DMS 273 (cell line): Measurements from ENCODE around the gene PSMA7.
"Not testable (repeated sequence)": the region's sequence is repeated elsewhere in the genome, so short reads cannot be mapped to it uniquely, and the experiment has no call there.

Experiments
- DNase-seq: peaks from one replicate; lab custom pipeline; 2025; ENCODE audit not compliant: unreplicated experiment; lab: John Stamatoyannopoulos, UW

The PSMA7 gene

DNA sequence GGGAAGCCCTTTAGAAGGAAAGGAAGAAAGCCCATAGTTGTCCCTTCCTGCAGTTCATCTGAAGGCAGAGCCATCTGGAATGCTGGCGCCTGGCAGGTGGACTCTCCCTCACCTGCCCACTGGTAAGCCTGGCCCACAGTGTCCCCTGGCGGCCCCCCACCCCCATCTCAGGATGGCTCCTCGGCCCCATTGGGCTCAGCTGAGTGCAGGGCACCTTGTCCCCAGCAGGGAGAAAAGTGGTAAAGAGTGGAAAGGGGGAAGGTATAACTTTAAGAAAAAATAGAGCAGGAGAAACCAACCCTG lies 13.0 kb upstream of the PSMA7 start:
- no peak for DNase-seq

DNA sequence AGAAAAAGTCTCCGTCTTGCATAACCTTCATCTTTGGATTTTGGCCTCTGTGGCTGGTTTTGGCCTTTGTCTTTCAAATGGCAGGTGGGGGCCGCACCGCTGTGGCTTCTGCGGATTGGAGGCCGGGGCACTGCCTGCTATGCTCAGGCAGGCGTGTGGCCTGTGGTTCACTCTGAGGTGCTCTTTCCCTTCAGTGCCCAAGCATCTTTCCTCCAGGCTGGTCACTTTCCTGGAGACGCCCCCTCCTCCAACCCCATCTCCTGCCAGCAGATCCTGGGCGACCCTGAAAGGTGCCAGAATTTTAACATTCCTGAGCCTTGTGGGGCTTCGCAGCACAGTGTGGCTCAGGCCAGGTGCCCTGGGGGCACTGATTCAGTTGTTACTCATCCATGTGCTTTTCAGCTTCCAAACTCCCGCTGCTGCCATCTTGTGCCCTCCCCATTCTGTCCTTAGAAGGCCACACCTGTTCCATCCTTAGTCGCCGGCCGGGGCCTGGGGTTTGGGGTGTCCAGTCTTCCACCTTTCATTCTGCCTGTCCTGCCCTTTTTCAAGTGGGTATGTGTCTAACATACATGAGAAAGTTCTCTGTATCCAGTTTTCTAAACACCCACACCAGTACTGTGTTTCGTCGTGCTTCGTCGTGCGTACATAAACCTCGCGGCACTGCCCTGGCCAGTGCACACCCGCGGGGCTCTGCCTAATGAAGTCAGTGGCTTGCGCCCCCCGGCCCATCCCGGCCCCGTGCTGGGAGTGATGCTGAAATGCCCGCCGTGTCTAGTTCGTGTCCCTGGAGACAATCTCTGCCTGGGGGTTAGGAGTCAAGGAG lies 12.4 kb upstream of the PSMA7 start:
- no peak for DNase-seq

DNA sequence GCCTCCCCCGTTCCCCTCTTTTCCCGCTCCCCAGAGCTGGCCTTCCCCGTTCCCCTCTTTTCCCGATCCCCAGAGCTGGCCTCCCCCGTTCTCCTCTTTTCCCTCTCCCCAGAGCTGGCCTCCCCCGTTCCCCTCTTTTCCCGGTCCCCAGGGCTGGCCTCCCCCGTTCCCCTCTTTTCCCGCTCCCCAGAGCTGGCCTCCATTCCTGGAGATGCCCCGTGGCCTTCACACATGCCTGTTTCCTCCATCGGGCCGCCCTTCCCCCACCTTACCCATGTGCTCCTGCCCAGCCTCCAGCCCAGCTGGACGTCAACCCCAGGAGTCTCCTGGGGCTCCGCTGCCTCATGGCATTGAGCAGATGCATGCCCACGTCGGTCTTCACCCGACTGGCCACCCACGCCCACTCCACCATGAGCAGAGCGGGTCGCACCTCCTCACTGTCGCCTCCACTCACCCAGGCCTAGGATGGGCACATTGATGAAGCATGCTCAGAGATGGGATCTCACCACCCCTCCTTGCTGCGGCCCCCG lies 8.7 kb upstream of the PSMA7 start:
- DNase-seq, result no peak

DNA sequence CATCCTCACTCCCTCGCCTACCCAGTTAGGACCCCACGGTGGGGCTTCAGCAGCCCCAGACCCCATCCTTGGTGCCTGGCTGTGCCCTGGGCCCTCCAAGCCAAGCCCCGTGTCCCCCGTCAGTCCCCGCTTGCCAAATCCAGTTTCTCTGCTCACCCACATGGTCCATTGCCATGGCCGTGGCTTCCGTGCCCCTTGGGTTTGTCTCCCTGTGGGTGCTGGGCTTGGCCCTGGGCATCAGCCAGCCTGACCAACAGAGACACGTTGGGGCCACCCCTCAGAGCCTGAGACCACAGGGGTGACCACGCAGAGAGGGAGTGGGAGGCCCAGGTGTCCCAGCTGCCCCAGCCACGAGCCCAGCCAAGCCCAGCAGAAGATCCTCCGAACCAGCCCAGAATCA lies 8.0 kb upstream of the PSMA7 start:
- DNase-seq, result no peak

DNA sequence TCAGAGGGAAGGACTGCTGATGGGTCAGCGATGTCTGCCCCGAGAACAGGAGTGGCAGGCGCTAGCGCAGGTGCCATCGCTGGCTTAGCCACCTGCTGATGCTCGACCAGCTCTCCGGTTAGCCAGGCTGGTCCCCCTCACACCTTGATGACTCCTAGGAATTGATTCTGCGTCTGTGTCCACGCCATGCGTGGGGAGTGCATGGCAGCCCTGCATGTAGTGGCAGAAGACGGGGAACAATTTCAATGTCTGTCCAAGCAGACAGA lies 7.0 kb upstream of the PSMA7 start:
- DNase-seq, result no peak

DNA sequence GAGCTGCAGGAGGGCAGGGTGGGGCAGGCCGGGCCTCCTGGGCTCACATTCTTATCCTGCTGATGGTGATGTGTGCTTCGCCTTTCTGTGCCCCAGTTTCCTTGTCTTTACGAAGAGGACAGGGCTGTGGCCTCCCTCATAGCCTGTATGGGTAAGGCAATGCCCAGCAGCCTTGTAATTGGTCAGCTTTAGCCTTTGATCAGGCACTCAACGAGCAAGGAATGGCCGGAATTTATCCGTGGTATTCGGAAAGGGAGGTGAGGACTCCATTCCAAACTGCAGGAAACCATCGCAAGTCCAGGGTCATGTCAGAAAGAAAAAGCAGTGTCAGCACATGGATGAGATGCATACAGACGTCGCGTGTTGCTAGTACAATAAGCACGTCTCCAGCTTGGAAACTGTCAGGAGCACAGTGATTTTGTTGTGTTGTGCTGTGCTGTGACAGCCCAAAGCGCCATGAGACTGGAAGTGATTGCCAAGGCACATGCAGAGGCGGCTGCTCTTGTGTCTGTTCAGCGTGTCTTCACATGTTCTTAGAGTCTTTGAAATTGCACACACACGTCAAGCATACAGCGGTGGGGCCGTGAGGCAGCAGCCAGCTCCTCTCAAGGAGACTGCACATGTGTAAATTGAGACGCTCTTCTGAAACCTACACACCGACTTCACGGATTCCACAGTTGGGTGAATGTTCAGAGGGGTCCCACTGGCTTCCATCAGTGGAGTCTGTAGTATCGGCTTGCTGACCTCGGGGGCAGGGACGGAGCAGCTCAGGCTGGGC lies 6.5 kb upstream of the PSMA7 start:
- DNase-seq, result no peak

DNA sequence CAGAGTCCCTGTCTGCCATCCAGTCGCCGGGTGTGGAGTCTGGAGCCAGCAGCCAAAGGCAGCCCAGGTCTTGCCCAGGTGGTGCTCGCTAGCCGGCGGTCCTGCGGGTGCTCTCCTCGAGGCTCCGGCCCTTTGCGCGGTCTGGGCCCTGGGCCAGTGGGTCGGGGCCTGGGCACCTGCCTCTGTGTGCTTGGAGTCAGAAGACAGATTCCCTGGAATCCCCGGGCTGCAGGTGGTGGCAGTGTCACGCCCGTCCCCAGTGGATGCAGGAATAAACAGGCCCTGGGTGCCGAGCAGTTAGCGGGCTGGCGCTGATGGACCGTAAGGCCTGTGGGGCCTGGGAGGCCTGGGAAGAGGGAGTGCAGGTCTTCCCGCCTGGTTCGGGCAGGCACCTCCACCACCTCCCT lies 5.7 kb upstream of the PSMA7 start:
- no peak for DNase-seq

DNA sequence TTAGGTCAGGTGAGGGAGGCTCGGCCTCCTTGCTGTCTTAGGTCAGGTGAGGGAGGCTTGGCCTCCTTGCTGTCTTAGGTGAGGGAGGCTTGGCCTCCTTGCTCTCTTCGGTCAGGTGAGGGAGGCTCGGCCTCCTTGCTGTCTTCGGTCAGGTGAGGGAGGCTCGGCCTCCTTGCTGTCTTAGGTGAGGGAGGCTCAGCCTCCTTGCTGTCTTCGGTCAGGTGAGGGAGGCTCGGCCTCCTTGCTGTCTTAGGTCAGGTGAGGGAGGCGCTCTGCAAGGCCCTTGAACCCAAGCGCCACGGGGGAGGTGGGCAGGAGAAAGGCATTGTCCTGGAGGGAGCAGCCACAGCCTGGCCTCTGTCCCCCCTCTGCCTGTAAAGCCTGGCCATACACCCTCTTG lies 5.2 kb upstream of the PSMA7 start:
- not testable (repeated sequence) for DNase-seq

DNA sequence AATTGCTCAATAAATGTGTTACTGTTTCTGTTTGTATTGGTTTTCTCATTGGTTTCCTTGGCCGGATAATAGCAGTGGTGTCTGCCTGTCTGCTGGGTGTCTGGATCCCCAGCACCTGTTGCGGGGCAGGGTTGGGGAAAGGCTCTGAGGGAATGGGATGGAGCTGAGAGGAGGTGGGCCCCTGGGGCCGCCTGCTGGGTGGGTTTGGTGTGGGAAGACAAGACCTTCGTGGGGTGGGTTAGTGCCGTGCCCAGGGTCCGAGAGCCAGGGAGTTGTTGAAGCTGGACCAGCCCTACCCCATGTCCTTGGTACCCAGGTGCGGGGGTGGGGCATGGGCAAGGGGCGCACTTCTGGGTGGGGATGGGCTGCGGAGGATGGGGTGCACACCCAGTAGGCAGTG lies 4.3 kb upstream of the PSMA7 start:
- no peak for DNase-seq

DNA sequence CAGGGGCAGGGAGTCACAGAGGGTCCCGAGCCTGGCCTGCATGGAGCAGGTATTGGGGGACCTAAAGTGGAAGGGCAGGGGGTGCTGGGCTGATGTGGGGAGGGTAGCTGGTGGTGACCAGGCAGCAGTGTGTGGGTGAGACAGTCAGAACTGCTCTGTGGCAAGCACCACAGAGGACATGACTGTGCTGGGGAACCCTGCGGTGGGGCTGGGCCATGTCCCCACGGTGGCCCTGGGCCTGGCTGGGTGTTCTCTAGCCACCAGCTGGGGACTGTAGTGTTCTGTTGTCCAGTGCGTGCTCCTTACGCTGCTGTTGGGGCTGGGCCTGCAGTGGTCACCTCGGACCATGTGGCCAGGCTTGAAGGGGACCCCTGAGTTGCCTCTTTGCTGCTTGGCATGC lies 3.9 kb upstream of the PSMA7 start:
- no peak for DNase-seq

DNA sequence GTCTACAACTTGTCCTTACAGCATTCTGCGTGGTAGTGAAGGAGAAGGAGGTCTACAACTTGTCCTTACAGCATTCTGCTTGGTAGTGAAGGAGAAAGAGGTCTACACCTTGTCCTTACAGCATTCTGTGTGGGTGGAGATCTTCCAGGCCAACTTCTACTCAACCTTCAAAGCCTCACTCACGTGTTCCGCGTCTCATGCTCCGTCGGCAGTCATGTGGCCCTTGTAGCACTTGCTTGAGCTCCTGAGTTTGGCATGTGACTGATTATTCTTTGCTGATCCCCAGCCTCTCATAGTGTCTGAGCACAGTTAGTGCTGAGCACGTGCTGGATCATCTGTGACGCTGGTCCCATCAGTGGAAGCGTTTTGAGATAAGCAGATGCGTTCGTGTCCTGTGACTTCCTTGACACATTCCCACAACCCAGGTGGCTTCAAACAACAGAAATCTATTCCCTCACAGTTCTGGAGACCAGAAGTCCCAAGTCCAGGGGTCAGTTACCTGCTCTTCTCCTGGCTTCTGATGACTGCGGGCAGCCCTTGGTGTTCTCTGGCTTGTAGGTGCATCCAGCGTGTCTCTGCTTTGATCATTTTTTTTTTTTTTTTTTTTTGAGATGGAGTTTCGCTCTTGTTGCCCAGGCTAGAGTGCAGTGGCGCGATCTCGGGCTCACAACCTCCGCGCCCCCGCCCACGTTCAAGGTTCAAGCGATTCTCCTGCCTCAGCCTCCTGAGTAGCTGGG lies 3.0 kb upstream of the PSMA7 start:
- no peak for DNase-seq

DNA sequence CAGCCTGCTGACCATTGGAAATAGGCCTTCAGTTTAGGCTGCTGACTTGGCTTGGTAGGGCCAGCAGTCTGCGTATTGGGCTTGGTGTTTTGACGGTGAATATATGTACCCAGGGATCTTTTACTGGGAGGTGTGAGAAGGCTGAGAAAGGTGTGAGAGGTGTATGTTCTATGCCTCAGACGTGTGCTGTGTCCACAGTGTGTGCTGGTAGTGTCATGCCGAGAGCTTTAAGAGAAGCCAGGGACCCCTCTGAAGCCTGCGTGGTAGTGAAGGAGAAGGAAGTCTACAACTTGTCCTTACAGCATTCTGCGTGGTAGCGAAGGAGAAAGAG lies 2.5 kb upstream of the PSMA7 start:
- DNase-seq, result no peak

DNA sequence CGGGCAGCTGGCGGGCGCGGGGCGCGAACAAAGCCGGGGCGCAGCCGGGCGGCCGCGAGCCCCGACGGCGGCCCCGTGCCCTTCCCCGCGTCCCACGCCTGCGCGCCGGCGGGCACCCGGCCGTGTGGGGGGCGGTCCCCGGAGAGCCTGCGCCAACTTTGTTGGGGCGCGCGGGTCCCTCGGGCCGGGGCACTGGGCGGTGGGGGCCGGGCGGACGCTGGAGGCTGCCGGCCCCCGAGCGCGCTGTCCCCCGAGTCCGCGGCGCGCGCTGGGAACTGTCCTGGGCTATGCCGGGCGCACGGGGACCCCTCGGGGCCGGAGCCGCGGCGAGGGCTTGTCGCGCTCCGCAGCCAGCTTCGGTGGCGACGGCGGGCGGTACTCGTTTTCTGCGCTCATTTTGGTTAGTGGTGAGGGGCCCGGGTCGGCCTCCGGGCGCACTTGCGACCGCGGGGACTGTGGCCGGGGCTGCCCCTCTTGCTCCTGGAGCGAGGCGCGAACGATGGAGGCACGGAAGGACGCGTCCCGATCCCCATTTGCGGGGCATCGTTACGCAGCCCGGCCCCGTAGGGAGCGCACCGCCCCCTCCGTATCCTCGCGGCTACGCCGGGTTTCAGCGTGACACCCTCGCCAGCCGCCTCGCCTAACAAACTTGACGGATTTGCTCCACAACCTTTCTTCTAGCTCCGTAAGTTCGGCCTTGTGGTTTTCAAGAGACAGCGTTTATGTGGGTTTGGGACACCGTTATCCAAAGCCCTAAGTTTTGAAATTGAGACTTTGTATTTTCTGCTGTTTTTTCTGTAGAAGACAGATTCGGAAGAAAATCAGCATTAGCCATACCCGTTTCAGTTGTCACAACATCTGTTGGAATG lies 997 bp upstream of the PSMA7 start:
- peak; percentile 85 for DNase-seq

DNA sequence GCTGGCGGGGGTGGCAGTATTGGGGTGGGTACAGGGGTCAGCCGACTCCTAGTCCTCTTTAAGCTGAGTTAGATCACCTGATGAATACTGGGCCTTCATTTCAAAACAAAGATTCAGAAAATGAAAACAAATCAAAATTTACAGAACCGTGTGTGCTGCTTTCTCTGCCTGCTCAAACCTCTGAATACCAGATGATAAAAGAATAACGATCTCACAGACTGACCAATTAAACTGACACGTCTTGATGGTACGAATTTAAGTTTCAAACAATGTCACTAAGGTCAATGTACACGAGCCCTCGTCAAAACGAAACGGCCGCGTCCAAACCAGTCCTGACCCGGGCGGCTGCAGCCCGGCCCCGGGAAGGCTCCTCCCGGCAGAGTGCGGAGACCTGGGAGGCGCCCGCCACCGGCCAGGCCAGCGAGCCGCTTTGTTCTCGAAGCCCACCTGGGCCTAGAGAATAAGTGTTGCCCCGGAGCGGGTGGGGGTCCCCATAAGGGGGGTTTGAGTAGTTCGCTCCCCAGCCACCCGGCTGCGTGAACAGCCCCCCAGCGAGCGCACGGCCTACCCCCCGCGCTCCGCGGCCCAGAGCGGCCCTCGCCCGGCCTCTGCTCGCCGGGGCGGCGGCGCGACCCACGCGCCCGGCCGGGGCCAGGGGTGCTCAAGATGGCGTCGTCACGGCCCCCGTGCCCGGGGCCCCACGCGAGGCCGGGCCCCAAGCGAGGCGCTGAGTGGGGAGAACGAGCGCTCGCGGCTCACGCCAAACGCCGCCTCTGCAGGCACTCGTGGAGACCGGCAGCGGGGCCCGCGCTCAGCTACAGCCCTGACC lies 728 bp downstream of the PSMA7 start:
- peak; percentile 57 for DNase-seq

DNA sequence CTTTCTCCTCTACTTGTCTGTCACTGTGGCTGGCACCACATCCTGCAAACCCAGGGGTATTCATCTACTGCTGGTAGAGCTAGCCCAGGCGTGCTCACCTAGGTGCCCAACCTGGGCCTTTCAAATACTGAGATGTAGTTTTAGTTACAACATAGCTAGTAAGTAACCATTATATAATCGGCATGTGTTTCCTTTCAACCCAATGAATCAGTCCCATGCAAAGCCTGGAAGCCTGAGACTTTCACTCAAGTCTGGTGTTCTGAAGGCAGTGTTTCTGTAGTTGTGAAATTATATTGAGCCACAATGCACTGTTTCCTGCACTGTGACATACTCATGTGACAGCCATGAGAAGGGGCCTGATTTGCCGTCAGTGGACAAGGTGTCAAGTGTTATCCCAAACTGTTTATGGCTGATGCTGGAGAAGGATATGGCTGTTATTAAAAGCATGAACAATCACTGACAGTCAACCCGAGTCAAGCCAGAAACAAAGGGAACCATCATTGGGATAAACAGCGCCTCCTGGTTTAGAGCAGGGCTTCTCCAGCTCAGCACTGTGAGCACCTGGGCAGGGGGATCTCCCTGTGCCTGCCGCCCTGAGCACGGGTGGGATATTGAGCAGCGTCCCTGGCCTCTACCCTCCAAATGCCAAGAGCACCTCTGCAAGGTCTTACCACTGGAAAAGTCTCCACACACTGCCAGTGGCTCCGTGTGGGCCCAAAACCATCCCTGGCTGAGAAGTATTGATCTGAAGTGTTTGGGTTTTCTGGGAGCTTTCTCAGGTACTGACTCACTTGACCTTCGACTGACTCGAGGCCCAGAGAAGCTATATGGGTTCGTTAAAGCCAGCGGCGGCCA lies 1.6 kb downstream of the PSMA7 start:
- peak; percentile 38 for DNase-seq

DNA sequence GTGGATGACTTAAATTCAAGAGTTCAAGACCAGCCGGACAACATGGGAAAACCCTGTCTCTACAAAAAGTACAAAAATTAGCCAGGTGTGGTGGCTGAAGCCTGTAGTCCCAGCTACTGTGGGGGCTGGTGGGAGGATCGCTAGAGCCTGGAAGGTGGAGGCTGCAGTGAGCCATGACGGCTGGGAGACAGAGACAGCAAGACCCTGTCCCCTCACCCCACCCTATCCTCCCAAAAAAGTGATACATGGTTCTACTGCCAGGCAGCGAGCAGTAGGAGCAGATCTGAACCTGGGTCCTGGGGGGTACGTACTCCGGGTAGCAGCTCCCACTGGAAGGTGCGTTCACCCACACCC lies 2.2 kb downstream of the PSMA7 start:
- no peak for DNase-seq

DNA sequence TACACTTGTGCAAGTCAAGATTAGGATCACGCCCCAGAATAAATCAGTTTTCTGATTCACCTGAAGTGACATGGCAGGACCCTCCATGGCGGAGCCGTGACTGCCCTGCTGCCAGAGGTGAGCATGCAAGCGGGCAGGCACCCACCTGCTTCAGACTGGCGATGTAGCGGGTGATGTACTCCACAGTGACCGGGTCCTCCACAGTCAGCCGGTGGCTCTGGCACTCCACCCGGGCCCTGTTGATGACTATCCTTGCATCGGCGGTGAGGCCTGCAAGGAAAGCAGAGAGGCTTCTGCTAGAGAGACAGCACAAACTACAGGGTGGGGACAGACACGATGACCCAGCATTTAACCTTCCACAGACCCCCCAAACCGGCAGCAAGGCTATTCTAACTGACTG lies 3.6 kb downstream of the PSMA7 start:
- no peak for DNase-seq

DNA sequence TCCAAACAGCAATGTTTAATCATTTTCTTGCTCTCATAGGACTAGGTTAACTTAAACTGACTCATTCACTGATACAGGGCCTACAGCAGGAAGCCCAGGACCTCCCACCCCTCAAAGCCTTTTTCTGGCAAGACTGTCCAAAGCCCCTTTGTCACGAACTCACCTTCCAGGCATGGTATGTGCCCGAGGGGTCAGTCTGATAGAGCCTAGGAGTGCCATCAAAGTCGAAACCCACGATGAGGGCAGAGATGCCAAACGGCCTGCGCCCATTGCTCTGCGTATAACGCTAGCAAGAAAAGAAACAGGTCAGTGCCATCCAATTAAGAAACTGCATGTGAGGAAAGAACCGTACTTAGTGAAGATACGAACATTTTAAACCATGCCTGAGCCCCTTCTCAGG lies 4.3 kb downstream of the PSMA7 start:
- DNase-seq, result no peak

DNA sequence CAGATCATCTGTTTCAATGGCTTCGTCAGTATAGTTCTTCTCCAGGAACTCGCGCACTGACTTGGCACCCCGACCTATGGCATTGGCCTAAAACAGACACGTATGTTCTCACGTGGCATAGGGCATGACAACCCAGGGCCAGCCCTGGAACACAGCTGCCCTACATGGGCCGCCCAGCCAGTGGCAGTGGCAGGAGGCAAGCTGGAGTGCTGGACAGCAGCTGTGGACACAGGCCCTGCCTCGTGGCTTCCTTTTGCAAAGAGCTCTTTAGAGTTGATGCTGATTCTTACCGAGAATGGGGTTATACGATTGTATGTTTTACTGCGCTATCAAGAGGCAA lies 5.0 kb downstream of the PSMA7 start:
- no peak for DNase-seq
